ENCODE data around the gene TIE1.

- no peak for TF ChIP-seq YY1 (IDR thresholded peaks at IDR 0.05; ENCODE audit: borderline replicate concordance in 1 of 3, control insufficient read depth in 1 of 3, extremely low read depth in 1 of 3, insufficient read depth in 3 of 3, insufficient read length in 1 of 3, insufficient replicate concordance in 2 of 3, low read depth in 1 of 3, low read length in 2 of 3)
- TF ChIP-seq, protein P1, sequence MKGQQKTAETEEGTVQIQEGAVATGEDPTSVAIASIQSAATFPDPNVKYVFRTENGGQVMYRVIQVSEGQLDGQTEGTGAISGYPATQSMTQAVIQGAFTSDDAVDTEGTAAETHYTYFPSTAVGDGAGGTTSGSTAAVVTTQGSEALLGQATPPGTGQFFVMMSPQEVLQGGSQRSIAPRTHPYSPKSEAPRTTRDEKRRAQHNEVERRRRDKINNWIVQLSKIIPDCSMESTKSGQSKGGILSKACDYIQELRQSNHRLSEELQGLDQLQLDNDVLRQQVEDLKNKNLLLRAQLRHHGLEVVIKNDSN (CRISPR knock-in tag; IDR thresholded peaks at IDR 0.05), result no peak
- TF ChIP-seq ZNF785 (CRISPR knock-in tag; IDR thresholded peaks at IDR 0.05), result no peak
Measured at GRCh38 chr1:43349594-43350306, 49.0 kb downstream of the TIE1 start.
